Stimulated activated memory B cell treated with anti-CD40 and anti-IgM and Interleukin-4, amounts not matched to agents 10 μg/mL and 1 μg/mL and 100 μg/mL, for 72 hours (primary cell): ENCODE data around the gene AQP11.
"Not testable (repeated sequence)": the region's sequence is repeated elsewhere in the genome, so short reads cannot be mapped to it uniquely, and the experiment has no call there.

Source experiments
- ATAC-seq: fragments of 150-1000 bp; cut with Tn5 transposase; 2 replicates; pipeline ENCODE4 v1.10.0; 2021
- H3K27ac Mint-ChIP-seq: one replicate; pipeline ENCODE4 v1.8.0; 2022; ENCODE audit warnings: mild to moderate bottlenecking, mixed read lengths
- H3K27me3 Mint-ChIP-seq: one replicate; pipeline ENCODE4 v1.8.0; 2022; ENCODE audit warnings: mixed read lengths
- H3K36me3 Mint-ChIP-seq: one replicate; pipeline ENCODE4 v1.8.0; 2022; ENCODE audit warnings: mixed read lengths
- H3K4me1 Mint-ChIP-seq: one replicate; pipeline ENCODE4 v1.8.0; 2022; ENCODE audit warnings: mixed read lengths
- H3K4me3 Mint-ChIP-seq: one replicate; pipeline ENCODE4 v1.8.0; 2022; ENCODE audit warnings: mild to moderate bottlenecking, moderate library complexity, mixed read lengths
- H3K9me3 Mint-ChIP-seq: one replicate; pipeline ENCODE4 v1.8.0; 2022; ENCODE audit warnings: mixed read lengths

Gene AQP11

DNA sequence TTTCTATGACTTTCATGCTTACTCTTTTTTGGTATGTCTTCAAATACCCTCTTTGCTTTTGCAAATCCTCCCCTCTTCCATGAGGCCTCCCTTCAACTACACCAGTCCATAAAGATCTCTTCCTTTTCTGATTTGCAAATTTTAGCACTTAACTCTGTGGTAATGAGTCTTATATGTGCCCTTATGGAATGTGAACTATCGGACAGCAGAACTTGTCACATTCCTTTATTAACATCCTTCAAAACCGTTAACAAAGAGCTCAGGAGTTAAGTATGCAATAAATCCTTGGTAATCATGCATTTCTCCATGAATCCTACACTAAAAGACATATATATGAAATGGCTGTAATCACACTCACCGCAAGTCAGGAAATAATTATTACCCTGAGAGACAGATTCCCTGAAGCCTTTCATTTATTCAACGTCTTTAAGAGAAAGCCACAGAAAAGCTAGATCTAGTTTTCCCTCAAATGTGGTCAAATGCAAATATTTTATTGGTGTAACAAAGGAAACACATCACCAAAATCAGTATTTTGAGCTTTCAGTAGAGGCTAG is 40.5 kb downstream of the AQP11 start:
- no peak for ATAC-seq
- H3K4me1 Mint-ChIP-seq, result peaks cover 24% of the 10 kb centered on the region
- peak overlapping the region; percentile 23 for H3K27ac Mint-ChIP-seq
- H3K27me3 Mint-ChIP-seq, result no peaks in the 10 kb centered on the region
- no peaks in the 10 kb centered on the region for H3K9me3 Mint-ChIP-seq
- peaks cover 28% of the 10 kb centered on the region for H3K36me3 Mint-ChIP-seq
- H3K4me3 Mint-ChIP-seq, result no peak overlapping the region

DNA sequence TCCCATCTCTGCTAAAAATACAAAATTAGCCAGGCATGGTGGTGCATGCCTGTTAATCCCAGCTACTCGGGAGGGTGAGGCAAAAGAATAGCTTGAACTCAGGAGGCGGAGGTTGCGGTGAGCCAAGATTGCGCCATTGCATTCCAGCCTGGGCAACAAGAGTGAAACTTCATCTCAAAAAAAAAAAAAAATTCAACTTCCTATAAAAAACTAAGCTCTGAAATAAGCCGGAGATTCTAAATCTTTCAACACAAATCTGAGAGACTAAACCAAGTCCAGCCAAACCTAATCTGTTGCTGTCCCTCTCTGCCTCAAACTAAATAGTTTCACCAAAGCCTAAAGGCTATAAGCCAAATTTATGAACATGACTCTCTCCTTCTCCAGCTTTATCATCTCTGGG is 44.2 kb downstream of the AQP11 start:
- peaks cover 11% of the 10 kb centered on the region for H3K36me3 Mint-ChIP-seq
- H3K27ac Mint-ChIP-seq, H3K27me3 Mint-ChIP-seq, ATAC-seq, H3K9me3 Mint-ChIP-seq, H3K4me3 Mint-ChIP-seq: not testable (repeated sequence)
- H3K4me1 Mint-ChIP-seq, result peaks cover 46% of the 10 kb centered on the region

DNA sequence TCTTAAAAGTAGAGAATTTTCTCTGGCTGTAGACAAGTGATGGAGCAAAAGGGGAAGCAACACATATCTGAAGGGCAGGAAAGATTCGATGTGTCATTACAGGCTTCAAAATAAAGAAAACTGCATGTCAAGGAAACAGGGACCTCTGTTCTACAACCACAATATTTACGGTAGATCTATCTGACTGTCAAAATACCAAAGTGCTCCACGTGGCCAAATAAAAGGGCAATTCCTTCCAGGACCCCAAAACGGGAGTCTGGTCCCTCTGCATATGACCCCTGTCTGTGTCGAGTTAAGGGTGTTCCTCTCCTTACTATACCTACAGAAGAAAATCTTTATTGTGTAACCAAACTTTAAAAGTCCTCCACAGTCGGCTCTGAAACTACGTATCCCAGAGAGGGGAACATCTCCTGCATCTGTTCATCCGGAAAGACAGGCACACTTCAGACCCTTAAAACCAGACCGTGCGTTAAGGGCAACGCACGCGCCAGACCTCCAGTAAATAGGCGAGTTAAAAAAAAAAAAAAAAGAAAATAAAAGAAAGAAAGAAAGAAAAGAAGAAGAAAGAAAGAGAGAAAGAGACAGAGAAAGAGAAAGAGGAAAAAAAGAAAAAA is 47.1 kb downstream of the AQP11 start:
- H3K27me3 Mint-ChIP-seq, result no peaks in the 10 kb centered on the region
- no peaks in the 10 kb centered on the region for H3K9me3 Mint-ChIP-seq
- peaks cover 4% of the 10 kb centered on the region for H3K36me3 Mint-ChIP-seq
- H3K4me1 Mint-ChIP-seq, result peaks cover 33% of the 10 kb centered on the region
- peak overlapping the region; percentile 95 for H3K27ac Mint-ChIP-seq
- peak overlapping the region; percentile 96 for H3K4me3 Mint-ChIP-seq
- peak; percentile 50 for ATAC-seq

DNA sequence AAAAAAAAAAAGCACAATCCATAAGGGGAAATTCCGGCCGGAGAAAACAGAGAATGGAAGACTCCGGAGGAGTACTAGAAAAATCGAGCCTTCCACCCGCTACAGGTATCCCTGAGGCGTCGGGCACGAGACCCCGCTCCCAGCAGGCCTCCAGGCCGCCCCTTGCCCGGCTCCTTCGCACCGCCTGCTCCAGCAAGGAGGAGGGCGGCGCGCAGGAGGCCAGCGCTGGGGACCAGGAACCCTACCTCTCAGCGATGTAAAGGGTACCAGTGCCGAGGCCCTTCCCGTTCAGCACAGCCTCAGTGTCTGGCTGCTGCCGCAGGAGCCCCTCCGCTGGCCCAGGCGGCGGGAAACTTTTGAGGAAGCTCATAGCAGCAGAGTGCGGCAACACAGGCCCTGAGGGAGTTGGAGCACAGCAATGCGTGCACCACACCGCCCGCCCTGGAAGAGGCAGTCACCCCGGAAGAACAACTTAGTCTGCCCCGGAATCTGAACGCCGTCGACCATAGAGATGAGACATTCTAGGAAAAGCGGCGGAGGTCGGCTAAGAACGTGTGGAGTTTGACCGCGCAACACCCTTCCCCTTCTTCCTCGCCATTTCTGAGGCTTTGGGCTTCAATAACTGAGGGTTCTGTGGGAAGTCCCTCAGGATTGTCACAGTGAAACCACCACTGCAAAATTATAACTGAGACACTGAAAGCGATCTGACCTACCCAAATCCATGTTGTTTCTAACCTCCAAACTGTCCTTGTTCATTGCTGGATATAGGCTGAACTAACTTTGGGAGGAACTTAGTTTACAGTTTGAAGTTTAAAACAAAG is 47.8 kb downstream of the AQP11 start, which contains the start of gene CLNS1A:
CLNS1A (minus strand) TSS at position 450 of the 821 bp plus-strand sequence; CDS start at position 370, 80 bp downstream.
- H3K9me3 Mint-ChIP-seq, result no peaks in the 10 kb centered on the region
- H3K4me1 Mint-ChIP-seq, result peaks cover 33% of the 10 kb centered on the region
- H3K4me3 Mint-ChIP-seq, result peak within 1 kb of the TSS; percentile 96
- H3K27ac Mint-ChIP-seq, result peak within 1 kb of the TSS; percentile 95
- ATAC-seq, result peak; percentile 99
- H3K27me3 Mint-ChIP-seq, result no peaks in the 10 kb centered on the region
- H3K36me3 Mint-ChIP-seq, result peaks cover 4% of the 10 kb centered on the region

DNA sequence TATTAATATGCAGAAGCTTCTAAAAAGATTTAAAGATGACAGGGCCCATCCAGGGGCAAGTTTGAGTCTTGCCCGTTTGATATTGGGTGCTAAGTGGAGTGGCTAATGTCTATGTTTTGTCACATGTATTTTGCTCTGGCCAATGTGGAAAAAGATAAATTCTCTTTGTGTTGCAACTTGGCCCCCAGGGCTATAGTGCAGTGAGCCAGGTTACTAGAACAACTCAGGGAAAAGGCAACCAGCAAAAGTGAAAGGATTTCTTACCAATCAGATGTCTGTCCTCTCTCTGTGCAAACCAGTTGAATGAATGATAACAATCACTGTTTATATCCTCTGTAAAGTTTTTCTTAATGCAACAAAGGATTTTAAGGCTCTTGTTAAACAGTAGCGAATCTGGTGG is 52.5 kb downstream of the AQP11 start:
- H3K27ac Mint-ChIP-seq, result no peak overlapping the region
- no peaks in the 10 kb centered on the region for H3K36me3 Mint-ChIP-seq
- no peaks in the 10 kb centered on the region for H3K9me3 Mint-ChIP-seq
- peaks cover 5% of the 10 kb centered on the region for H3K4me1 Mint-ChIP-seq
- peaks cover 25% of the 10 kb centered on the region for H3K27me3 Mint-ChIP-seq
- no peak overlapping the region for H3K4me3 Mint-ChIP-seq
- ATAC-seq, result no peak

DNA sequence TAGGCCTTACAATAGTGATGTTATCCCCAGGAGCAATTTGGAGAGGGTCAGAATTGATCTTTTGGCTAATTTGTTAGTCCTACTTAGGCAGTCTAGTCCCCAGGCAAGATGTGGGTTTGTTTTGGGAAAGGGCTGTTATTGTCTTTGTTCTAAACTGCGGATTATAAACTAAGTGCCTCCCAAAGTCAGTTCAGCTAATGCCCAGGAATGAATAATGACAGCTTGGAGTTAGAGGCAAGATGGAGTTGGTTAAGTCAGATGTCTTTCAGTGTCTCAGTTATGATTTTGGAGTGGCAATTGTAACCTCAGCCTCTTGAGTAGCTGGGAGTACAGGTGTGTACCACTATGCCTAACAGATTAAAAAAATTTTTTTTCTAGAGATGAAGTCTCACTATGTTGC is 55.1 kb downstream of the AQP11 start:
- Mint-ChIP-seq H3K36me3 (no peaks in the 10 kb centered on the region), H3K9me3 (no peaks in the 10 kb centered on the region), H3K27ac (no peak overlapping the region), H3K27me3 (peaks cover 26% of the 10 kb centered on the region), H3K4me1 (no peaks in the 10 kb centered on the region), H3K4me3 (no peak overlapping the region)
- ATAC-seq, result no peak

DNA sequence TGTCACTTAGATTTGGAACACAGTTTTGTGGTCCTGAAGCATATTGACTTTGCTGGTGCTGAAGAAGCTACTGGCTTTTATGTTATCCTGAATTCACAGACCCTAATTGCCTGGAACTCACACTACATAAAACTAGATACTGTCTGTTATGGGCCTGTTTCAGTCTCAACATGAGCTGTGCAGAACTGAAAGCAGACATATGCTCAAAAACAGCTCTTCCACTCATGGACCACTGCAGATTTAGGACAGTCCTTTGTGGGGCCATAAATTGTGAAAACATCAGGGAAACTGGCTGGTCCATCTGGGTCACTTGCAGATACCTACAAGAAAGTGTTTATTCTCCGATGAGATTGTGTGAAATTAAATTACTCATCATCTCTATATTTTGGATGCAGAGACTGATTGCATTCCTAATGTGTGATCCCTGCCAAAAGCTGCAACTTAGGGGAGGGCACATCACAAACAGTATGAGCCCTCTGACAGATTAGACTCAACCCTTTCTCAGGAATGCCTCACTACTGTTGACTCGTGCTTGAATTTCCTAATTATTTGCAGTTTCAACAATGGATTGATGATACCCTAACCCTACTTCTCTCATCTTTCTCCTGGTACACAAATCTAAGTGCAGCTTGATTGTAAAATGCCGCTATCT is 58.0 kb downstream of the AQP11 start:
- no peak overlapping the region for H3K27ac Mint-ChIP-seq
- H3K4me1 Mint-ChIP-seq, result no peaks in the 10 kb centered on the region
- ATAC-seq, result no peak
- H3K27me3 Mint-ChIP-seq, result peaks cover 32% of the 10 kb centered on the region
- no peaks in the 10 kb centered on the region for H3K9me3 Mint-ChIP-seq
- H3K4me3 Mint-ChIP-seq, result no peak overlapping the region
- no peaks in the 10 kb centered on the region for H3K36me3 Mint-ChIP-seq

DNA sequence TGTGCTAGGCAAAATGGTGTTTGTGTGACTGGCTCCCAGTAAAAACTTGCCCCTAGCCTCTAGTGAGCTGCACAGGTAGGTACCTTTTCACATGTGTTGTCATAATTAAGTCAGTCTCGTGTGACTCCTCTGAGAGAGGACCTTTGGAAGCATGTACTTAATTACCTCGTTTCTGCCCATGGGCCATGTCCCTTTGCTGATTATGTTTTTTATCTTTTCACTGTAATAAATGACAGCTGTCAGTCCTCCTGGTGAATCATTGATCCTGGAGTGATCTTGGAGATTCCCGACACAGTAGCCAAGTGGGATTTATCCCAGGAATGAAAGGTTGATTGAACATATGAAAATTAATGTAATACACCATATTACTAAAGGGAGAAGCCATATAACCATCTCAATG is 60.4 kb downstream of the AQP11 start:
- no peak for ATAC-seq
- Mint-ChIP-seq H3K9me3 (no peaks in the 10 kb centered on the region), H3K36me3 (no peaks in the 10 kb centered on the region), H3K4me1 (no peaks in the 10 kb centered on the region), H3K4me3 (no peak overlapping the region), H3K27me3 (peaks cover 19% of the 10 kb centered on the region), H3K27ac (no peak overlapping the region)

DNA sequence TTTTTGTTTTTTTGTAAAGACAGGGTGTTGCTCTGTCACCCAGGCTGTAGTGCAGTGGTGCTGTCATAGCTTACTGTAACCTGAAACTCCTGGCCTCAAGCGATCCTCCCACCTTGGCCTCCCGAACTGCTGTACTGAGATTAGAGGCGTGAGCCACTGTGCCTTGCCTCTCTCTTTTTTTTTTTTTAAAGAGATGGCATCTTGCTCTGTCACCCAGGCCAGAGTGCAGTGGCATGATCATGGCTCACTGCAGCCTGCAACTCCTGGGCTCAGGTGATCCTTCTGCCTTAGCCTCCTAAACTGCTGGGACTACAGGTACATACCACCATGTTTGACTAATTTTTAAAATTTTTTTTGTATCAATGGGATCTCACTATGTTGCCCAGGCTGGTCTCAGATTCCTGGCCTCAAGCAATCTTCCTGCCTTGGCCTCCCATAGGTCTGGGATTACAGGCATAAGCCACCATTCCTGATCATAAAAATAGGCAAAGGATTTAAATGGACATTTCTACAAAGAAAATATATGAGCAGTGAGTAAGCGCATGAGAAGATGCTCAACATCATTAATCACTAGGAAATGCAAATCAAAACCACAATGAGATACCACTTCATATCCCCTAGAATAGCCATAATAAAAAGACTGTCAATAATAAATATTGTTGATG is 65.1 kb downstream of the AQP11 start:
- H3K27me3 Mint-ChIP-seq, result peaks cover 6% of the 10 kb centered on the region
- H3K27ac Mint-ChIP-seq, result no peak overlapping the region
- no peak for ATAC-seq
- H3K36me3 Mint-ChIP-seq, result no peaks in the 10 kb centered on the region
- no peaks in the 10 kb centered on the region for H3K9me3 Mint-ChIP-seq
- H3K4me3 Mint-ChIP-seq, result no peak overlapping the region
- no peaks in the 10 kb centered on the region for H3K4me1 Mint-ChIP-seq

DNA sequence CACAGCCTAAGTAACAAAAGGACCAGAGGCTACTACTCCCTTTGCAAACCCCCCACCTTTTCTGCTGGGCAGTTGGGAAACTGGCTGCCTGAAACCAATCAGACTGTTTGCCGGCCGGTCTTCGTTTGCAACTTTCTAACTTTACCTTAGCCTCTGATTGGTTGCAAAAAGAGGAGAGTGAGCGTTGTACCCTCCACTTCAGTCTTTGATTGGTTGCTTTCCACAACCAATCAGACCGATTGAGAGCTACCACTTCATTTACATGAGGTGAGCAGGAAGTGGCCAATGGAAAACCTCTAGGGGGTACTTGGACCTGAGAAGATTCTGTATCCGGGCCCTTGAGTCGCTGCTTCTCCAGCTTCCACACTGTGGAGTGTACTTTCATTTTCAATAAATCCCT is 66.6 kb downstream of the AQP11 start:
- no peak for ATAC-seq
- Mint-ChIP-seq H3K9me3 (no peaks in the 10 kb centered on the region), H3K4me1 (peaks cover 8% of the 10 kb centered on the region), H3K27me3 (no peaks in the 10 kb centered on the region), H3K4me3 (no peak overlapping the region), H3K27ac (no peak overlapping the region), H3K36me3 (no peaks in the 10 kb centered on the region)

DNA sequence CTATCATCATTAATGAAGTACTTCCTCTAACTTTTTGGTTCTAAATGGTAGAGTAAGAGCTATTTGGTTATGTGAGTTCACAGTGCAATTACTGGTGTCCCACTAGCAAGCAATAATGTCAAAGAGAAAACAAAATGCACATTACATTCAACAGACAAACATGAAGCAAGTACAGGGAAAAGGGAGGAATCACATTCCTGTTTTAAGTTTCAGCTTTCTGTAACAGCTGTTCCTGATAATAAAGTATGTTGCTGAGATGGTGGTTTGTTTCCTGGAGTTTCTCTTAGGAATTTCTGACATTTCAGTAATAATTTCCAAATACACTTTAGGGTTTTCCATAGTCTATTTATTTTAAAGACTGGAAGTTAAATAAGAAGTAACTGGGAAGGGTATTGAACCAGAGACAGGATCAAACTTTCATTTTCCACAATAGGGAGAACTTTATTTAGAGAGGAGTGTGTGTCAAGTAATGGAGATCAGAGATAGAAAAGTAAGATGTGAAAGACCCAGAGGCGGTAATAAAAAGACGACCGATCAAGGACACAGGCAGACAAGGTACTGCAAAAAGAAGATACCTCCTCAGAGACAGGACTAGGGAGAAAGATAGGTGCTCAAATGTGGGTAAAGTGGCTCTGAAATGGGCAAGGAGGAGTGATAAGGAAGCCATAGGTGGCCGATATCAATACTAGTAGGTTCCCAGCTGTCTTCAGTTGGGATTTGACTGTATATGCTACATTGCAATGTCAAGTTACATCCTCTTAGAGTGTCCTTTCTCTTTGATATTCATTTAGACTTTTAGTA is 68.7 kb downstream of the AQP11 start:
- Mint-ChIP-seq H3K9me3 (no peaks in the 10 kb centered on the region), H3K27ac (no peak overlapping the region), H3K4me1 (peaks cover 16% of the 10 kb centered on the region), H3K4me3 (no peak overlapping the region), H3K36me3 (no peaks in the 10 kb centered on the region), H3K27me3 (no peaks in the 10 kb centered on the region)
- ATAC-seq, result no peak
